NT2/D1 (cell line): Measurements from ENCODE around the gene MED13.

Experiments used
- DNase-seq: peaks from one replicate; pipeline ENCODE4 v3.0.0-alpha.2; 2011; ENCODE audit warnings: low read depth, low spot score
- H3K27me3 ChIP-seq: 2 replicates; pipeline ENCODE4 v1.6.0; 2011; ENCODE audit warnings: mild to moderate bottlenecking; ENCODE audit not compliant: insufficient read length, insufficient read depth
- H3K36me3 ChIP-seq: 2 replicates; pipeline ENCODE4 v1.6.1; 2011; ENCODE audit warnings: mild to moderate bottlenecking, low read length, mixed read lengths; ENCODE audit not compliant: insufficient read depth, insufficient read length
- H3K4me1 ChIP-seq: 2 replicates; pipeline ENCODE4 v1.5.1; 2011; ENCODE audit not compliant: insufficient read depth, insufficient read length
- H3K4me3 ChIP-seq: 2 replicates; pipeline ENCODE4 v1.5.1; 2011; ENCODE audit warnings: low read depth; ENCODE audit not compliant: insufficient read length
- H3K9ac ChIP-seq: 2 replicates; pipeline ENCODE4 v1.6.0; 2011; ENCODE audit warnings: low read depth; ENCODE audit not compliant: insufficient read length
- H3K9me3 ChIP-seq: 2 replicates; pipeline ENCODE4 v1.5.1; 2011; ENCODE audit warnings: mild to moderate bottlenecking, low read length; ENCODE audit not compliant: insufficient read depth
- SUZ12 ChIP-seq: IDR thresholded peaks from 2 replicates; pipeline ENCODE4 v1.6.1; 2011; ENCODE audit not compliant: insufficient read length, insufficient read depth; ENCODE audit errors: extremely low read depth
- YY1 ChIP-seq: IDR thresholded peaks from 2 replicates; pipeline ENCODE4 v1.6.1; 2011; ENCODE audit not compliant: insufficient read length, insufficient read depth
- ZNF274 ChIP-seq: IDR thresholded peaks from 2 replicates; pipeline ENCODE4 v1.6.1; 2011; ENCODE audit warnings: mild to moderate bottlenecking, low read depth, low read length

MED13 gene

GRCh38 chr17:61968757-61969156 is 96.3 kb downstream of the MED13 start:
- TF ChIP-seq ZNF274 (no peak), SUZ12 (no peak), YY1 (no peak)
- no peak for DNase-seq
- Histone ChIP-seq H3K4me1 (no peaks in the 10 kb centered on the region), H3K36me3 (peaks cover 90% of the 10 kb centered on the region), H3K27me3 (no peaks in the 10 kb centered on the region), H3K9me3 (no peaks in the 10 kb centered on the region), H3K4me3 (no peak overlapping the region), H3K9ac (no peak overlapping the region)

- Histone ChIP-seq H3K27me3 (no peaks in the 10 kb centered on the region), H3K9ac (no peak overlapping the region), H3K9me3 (no peaks in the 10 kb centered on the region), H3K36me3 (peaks cover 90% of the 10 kb centered on the region), H3K4me3 (no peak overlapping the region), H3K4me1 (no peaks in the 10 kb centered on the region)
- no peak for DNase-seq
- TF ChIP-seq ZNF274 = no peak
- no peak for TF ChIP-seq YY1
- no peak for TF ChIP-seq SUZ12
Measured at GRCh38 chr17:61967729-61968128, 97.3 kb downstream of the MED13 start.

- H3K4me1 ChIP-seq = no peaks in the 10 kb centered on the region
- H3K27me3 ChIP-seq = no peaks in the 10 kb centered on the region
- H3K9ac ChIP-seq = no peak overlapping the region
- DNase-seq = no peak
- H3K4me3 ChIP-seq = no peak overlapping the region
- TF ChIP-seq YY1 (no peak), ZNF274 (no peak), SUZ12 (no peak)
- H3K9me3 ChIP-seq = no peaks in the 10 kb centered on the region
- H3K36me3 ChIP-seq = peaks cover 89% of the 10 kb centered on the region
Measured at GRCh38 chr17:61966191-61966590, 98.9 kb downstream of the MED13 start.

- no peak for DNase-seq
- Histone ChIP-seq H3K27me3 (no peaks in the 10 kb centered on the region), H3K9ac (no peak overlapping the region), H3K4me3 (no peak overlapping the region), H3K4me1 (no peaks in the 10 kb centered on the region), H3K36me3 (peaks cover 80% of the 10 kb centered on the region), H3K9me3 (no peaks in the 10 kb centered on the region)
- TF ChIP-seq YY1 (no peak), ZNF274 (no peak), SUZ12 (no peak)
Measured at GRCh38 chr17:61955619-61956018, 109.5 kb downstream of the MED13 start.

GRCh38 chr17:61947367-61948078 is 117.6 kb downstream of the MED13 start:
- Histone ChIP-seq H3K36me3 (peaks cover 84% of the 10 kb centered on the region), H3K4me1 (no peaks in the 10 kb centered on the region), H3K9ac (no peak overlapping the region), H3K4me3 (no peak overlapping the region), H3K9me3 (no peaks in the 10 kb centered on the region), H3K27me3 (no peaks in the 10 kb centered on the region)
- TF ChIP-seq SUZ12 (no peak), YY1 (no peak), ZNF274 (no peak)
- no peak for DNase-seq

GRCh38 chr17:61946359-61946758 is 118.7 kb downstream of the MED13 start:
- peaks cover 77% of the 10 kb centered on the region for H3K36me3 ChIP-seq
- no peaks in the 10 kb centered on the region for H3K9me3 ChIP-seq
- no peak for DNase-seq

GRCh38 chr17:61943117-61943516 is 122.0 kb downstream of the MED13 start:
- Histone ChIP-seq H3K9me3 (no peaks in the 10 kb centered on the region), H3K9ac (no peak overlapping the region), H3K4me3 (no peak overlapping the region), H3K27me3 (no peaks in the 10 kb centered on the region), H3K4me1 (no peaks in the 10 kb centered on the region), H3K36me3 (peaks cover 49% of the 10 kb centered on the region)
- TF ChIP-seq SUZ12 (no peak), ZNF274 (no peak), YY1 (no peak)
- no peak for DNase-seq

More at GRCh38 chr17:61946359-61946758, 118.7 kb downstream of the MED13 start:
- H3K9ac ChIP-seq = no peak overlapping the region
- H3K27me3 ChIP-seq = no peaks in the 10 kb centered on the region
- H3K4me1 ChIP-seq = no peaks in the 10 kb centered on the region
- TF ChIP-seq ZNF274 = no peak
- TF ChIP-seq YY1 = no peak
- no peak for TF ChIP-seq SUZ12
- no peak overlapping the region for H3K4me3 ChIP-seq
